T-helper 9 cell (primary cell): Measurements from ENCODE around the gene MRAS.
A peak's percentile ranks its signal among the peaks of the same experiment; 100 is the strongest.

Experiments
- DNase-seq: peaks from one replicate; pipeline ENCODE4 v3.0.0-alpha.2; 2020
- total RNA-seq, 2 donors: gene quantifications; one replicate each; lab custom pipeline; 2026; lab: John Stamatoyannopoulos, UW

Gene MRAS
- 0.07 to 0.24 reads per million in 2 donors for total RNA-seq

DNA sequence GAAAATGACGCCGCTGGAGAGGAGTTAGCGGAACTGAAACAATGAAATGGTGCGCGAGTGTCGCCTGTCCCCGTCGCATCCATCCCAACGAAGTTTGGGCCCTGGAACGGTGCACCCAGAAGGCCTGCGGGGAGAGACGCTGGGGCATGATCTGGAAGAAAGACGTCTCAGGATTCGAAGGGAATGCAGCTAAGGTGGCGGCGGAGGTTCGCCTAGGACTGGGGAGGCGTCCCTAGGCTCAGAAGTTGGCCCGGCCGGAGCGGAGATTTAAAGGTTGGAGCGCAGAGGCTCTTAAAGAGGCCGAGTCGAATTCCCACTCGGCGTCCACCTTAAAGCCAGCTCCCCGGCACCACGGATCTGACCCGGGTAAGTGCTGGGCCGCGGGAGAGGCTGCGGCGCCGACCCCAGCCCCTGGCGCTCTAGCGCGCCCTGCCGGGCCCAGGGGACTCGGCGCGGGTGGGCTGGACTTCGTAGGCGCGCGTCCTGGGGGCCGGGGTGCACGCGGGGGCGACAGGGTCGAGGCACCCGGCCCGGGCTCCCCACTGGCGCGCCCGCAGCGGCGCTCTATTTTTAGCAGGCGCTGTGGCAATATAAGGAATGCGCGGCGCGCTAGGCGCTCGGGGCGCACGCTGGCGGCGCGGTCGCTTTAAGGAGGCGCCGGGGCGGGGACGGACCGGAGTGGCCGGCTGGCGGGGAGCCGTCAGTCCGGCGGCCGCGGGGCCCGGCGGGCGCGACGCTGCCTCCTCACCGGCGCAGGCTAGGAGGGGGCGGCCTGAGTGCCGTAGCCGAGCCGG is at the start of gene MRAS:
MRAS (plus strand) TSS at position 620 of the 794 bp plus-strand sequence. CDS start 24,305 bp downstream, outside the sequence.
- no peak for DNase-seq

DNA sequence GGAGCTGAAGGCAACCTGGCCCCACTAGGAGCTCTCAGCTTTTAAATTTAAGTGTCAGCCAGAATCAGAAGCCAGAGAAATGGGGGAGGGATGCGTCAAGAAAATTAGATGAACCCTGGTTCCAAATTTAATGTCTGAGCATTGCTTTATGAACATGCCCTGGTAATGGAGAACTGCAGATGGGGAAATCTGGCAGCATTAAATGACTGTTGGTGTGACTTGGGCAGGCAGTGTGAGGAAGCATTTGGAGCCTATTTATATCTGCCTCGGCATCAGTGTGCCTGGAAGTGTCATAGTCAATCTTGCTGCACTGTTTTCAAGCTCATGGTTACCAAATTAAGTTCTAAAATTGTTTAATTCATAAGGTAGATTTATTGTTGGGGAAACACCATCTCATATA is 47.7 kb upstream of the MRAS start:
- no peak for DNase-seq

DNA sequence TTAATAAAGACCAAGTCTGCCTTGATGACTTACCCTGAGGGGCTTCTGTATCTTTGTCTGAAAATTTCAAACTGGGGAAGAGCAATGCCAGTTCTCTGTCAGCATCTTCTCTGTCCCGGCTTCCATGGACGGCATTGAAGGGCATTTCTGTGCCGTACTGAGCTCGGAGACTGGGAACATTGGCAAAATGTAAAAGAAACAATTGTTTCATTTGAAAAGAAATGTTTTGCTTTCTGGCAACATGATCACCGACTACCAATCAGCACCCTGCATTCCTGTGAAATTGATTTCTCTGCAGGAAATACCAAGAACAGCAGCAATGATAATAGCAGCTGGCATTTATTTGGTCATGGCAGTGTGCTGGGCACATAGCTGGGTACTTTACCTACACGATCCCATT is 44.9 kb upstream of the MRAS start:
- DNase-seq, result no peak

DNA sequence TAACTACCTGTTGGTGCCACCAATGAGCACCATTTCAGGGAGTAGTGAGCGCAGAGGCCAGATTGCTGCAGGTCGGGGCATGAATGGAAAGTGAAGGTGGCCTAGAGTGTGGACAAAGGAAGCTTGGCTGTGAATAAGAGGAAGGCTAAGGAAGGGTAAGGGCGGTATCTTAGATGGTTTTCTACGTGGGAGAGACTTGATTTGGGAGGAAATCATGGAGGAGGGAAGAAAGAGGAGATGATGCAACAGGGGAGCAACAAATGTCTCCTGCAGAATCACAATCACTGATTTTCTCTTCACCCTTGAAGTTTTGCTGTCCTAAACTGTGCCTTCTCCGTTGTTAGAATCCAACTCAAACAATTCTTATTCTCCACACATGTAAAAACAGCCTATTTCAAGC is 40.5 kb upstream of the MRAS start:
- no peak for DNase-seq

DNA sequence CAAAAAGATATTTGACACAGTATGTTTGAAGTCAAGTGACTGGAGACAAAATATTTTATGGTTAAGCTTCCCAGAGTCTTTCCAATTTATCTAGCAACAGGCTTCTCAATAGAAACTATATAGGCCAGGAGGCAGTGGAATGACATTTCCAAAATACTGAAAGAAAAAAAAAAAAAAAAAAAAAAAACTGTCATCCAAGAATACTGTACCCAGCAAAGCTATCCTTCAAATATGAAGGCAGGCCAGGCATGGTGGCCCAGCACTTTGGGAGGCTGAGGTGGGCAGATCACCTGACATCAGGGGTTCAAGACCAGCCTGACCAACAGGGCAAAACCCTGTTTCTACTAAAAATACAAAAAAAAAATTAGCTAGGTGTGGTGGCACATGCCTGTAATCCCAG is 39.6 kb upstream of the MRAS start:
- no peak for DNase-seq

DNA sequence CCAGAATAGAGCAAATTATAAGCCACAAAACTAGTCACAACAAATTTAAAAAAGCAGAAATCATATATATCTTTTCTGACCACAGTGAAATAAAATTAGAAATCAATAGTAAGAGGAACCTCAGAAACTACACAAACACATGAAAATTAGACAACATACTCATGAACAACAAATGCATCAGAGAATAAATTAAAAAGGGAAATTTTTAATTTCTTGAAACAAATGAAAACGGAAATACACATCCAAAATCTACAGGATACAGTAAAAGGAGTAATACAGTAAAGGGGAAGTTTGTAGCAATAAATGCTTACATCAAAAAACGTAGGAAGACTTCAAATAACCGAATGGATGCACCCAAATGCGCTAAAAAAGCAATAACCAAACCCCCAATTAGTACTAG is 37.9 kb upstream of the MRAS start:
- no peak for DNase-seq

DNA sequence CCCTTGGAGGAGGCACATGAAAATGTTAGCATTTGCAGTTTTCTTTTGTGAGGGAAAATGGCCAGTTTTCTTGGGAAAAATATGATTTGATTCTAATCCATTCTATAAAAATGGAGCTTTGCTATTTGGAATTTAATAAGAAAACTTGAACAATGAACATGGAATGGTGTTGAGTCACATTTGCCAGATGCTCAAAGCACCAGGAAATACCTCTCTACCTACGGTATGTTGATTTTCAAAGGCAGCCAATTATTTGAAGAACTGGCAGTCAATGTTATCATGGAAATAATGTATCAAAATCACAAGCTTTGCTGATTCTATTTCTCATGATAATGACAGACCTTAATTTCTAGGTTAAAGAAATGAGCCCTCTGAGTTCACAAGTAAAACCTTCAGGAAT is 33.6 kb upstream of the MRAS start:
- DNase-seq, result no peak

DNA sequence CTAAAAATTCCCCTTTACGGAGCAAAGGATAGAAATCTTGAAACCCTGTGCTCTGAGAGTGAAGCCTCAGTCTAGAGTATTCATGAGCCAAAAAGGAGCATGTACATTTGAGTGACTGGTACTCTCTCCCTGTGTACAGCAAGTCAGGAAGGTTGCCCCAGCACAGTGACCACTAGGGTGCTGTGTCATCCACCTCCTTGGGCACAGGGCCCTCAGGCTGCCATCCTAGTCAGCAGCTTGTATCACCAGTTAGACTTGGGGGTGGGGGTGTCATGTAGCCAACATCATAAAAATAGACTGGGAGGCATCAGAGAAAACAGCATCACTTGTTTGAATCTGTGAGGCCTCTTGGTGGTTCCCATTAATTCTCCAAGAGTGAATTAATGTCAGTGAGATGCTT is 30.7 kb upstream of the MRAS start:
- DNase-seq, result no peak

DNA sequence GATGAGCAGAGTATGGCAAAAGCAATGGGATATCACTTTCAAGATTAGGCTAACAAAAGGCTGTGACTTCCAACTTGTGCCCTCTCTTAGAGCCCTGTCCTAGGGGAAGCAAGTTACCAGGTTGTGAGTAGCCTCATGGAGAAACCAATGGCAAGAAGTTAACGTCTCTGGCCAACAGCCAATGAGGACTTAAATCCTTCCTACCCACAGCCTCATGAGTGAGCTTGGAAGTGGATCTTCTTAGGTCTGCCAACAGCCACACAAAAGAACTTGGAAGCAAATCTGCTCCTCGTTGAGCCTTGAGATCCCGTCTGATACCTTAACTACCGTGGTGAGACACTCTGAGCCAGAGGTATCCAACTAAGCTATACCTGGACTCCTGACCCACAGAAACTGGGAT is 24.4 kb upstream of the MRAS start:
- DNase-seq, result no peak

DNA sequence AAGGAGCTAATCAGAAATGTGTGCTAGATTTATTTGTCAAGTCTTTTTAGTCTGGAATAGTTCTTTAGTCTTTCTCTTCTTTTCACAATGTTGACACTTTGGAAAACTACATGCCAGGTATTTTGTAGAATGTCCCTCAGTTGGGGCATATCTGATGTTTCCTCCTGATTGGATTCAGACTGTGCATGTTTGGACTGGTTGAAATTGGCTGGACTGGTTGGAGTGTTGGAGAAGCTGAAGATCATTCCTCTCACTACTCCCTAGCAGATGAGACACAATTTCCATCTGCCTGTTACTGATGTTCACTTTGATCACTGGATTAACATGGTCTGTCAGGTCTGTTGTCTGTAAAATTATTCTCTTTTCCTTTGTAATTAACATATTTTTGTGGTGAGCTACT is 22.4 kb upstream of the MRAS start:
- no peak for DNase-seq

DNA sequence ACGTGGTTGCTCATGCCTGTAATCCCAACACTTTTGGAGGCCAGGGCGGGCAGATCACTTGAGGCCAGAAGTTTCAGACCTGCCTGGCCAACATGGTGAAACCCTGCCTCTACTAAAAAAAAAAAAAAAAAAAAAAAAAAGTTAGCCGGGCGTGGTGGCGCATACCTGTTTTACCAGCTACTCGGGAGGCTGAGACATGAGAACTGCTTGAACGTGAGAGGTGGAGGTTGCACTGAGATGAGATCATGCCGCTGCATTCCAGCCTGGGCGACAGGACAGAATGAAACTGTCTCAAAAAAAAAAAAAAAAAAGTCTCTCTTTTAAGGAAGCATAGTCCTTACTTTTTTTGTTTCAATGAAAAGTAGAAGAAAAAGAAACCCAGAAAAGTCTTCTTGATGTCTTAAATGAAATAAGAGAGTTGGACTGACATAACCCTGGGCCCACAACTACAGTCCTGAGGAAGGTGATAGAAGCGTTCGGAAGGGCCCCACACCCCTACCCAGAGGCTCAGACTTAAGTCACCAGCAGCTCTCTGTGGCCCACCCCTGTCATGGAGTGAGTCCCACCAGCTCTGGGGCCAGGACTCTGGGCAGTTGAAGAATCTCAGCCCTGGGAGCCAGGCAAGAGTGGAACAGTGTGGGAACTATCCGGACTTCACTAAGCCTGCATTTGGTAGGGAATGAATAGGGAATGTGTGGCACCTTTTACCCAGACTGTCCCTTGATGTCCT is 21.3 kb upstream of the MRAS start:
- DNase-seq, result no peak

DNA sequence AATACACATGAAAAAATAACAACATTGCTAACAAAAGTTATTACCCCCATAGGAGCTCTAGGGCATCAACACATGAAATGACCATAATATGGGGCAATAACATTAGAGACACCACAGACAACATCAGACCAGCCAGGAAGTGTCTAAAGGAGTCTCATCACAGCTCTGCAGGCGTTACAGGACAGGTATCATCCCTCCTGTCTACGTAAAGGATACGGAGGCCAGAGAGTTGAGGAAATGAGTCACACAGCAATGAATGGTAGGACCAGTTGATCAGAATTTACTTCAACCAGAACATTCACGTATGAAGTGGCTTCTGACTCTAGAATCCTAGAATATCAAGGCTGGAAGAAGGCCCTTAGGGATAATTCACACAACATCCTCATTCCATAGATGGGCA is 20.5 kb upstream of the MRAS start:
- no peak for DNase-seq

DNA sequence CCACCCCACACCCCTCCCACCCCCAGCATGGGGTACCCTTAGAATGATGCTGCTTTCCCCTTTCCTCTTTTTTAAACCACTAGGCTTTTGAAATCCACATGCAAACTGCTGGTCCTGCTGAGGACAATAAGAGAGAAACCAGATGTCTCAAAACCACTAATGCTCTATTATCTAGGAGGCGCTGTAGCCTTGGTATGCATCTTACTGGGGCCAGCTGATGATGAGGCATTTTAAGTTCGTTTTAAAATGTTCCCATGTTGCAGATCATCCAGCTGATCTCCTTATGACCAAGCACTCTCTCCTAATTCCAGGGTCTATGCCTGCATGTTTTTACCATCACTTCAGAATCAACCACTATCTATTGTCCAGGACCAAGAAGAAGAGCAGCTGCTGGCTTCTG is 20.0 kb upstream of the MRAS start:
- no peak for DNase-seq

DNA sequence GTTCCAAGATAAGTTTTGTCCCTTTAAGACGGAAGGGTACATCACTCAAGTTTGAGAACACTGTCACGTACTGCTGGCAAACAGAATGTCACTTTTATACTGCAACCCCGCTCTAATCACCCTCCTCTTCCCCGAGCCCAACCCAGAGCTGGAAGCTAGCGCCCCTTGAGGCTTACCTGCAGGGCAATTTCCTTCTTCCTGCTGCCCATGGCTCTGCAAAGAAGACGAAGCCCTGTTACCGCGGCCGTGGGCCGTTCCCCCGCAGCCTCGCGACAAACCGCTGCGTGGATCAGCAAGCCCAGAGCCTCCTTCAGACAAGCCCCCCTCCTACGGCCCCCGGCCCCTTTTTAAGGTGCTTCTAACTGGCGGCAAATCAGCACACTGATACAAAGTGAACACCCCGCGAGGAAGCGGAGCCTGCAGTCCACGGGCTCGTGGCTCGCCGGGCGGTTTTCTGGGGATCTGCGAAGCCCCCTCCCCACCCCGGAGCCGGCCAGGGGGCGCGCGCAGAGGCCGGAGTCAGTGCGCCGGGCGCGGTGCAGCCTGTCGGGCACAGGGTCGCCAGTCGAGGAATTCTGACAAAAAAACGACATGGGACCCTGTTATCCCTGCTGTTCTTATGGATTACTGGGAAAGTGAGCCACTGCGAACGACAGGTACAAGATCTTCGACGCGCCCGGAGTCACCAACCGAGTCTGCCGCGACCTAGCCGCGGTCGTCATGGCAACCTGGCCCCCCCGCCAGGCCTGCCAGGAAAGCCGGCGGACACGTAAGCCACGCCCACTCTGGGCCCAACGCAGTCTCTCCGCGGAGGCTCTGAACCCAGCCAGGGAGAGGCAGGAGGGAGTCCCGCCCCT is 19.0 kb upstream of the MRAS start, which contains the start of gene NME9:
NME9 (minus strand) TSS at position 725 of the 857 bp plus-strand sequence; CDS start at position 209, 516 bp downstream.
- DNase-seq, result peak; percentile 89

DNA sequence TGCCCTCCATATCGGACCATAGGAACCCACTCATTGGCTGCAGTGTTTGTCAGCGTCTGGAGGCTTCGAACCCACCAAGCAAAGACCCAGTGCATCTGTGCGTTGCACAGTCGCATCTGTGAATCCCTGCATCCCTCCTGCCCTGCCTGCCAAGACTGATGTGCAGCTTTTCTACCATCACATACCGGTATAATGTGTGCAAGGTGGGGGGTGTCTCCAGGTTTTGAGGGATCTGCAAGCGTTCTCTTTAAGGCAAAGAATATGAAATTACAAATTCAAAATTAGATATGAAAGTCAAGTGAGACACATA is 18.4 kb upstream of the MRAS start:
- no peak for DNase-seq

DNA sequence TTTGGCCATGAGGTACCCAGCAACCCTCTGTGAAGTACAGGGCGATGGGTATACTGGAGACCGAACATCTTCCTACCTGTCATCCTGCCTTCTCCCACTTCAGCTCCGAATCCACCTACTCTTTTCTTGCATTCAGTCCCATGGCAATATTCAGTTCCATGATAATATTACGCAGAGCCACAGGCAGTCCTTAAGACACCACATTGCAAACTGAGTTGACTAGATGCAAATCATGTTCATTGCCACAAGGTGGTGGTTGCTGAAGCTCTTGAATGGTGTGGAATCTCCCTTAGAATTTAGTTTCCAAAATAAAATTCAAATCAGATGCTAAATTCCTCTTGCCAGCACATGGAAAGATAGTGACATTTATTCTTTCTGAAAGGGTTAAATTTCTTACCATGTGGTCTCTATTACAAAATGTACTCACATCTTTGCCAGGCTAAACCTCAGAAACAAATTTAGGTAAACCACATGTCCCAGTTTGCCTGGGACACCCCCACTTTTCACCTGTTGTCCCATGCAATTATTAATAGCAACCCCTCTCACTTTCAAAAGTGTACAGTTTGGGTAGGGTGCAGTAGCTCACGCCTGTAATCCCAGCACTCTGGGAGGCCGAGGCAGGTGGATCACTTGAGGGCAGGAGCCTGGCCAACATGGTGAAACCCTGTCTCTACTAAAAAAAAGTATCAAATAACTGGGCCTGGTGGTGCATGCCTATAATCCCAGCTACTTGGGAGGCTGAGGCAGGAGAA is 17.1 kb upstream of the MRAS start:
- no peak for DNase-seq

DNA sequence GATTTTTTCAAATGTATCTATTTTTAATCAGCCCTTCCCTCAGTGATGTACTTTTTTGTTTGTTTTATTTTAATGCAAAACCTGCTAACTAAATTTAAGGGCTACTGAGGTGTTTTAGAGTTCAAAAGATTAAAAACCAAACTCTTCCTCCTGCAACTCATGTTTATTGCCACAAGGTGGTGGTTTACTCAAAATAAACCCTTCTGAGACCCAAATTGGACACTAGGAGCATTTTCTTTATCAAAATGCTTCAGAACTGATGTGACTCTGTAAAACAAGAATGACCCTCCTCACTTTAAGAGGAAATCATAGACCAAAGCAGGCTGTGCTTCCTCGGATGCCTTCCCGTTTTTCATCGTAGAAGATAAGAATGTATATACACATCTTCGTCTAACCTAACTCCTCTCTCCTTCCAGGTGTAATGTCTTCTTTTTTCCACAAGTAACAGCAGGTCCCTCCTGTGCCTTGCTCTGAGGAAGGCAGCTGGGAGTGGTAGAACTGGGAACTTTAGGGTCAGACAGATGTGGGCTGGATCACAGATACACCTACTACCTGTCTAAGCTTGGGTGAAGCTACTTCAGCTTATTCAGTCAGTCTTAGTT is 15.8 kb upstream of the MRAS start:
- DNase-seq, result no peak

DNA sequence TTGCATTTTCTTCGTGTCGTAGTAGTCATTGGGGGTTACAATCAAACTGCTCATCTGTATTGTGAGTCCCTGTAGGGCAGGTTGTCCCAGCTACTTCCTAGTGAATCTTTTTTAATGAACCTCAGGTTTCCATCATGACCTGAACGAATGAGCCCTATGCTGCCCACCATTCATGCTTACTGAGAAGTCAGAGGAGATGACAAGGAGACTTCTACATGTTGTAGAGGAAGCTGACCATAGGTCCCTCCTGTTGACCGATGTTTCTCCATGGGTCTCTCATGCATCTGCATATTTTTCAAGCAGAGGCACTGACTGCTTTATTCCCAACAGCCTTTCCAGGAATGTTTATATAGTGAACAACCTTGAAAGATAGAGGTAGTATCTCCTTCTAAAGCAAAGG is 13.8 kb upstream of the MRAS start:
- DNase-seq, result no peak

DNA sequence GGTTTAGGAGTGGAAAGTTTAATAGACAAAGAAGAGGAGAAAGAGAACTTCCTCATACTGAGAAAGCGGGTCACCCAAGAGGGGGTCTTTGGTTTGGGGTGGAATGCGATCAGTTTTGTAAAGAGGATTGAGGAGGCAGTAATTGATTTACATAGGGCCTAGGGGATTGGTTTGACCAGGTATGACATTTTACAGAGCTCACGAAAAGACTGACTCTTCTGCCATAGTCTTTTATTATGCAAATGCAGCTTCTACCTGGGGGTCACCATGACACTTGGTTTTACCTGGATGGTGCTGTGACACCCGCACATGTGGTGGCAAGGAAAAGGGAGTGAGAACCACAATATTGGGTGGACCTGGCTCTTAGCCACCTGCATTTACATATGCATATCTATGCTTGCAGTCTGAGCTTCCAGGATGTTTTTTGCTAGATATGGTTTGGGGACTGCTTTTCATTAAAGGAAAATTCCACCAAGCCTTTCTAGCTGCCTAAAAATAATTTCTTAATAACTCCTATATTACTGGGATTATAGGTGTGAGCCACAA is 11.9 kb upstream of the MRAS start:
- no peak for DNase-seq

DNA sequence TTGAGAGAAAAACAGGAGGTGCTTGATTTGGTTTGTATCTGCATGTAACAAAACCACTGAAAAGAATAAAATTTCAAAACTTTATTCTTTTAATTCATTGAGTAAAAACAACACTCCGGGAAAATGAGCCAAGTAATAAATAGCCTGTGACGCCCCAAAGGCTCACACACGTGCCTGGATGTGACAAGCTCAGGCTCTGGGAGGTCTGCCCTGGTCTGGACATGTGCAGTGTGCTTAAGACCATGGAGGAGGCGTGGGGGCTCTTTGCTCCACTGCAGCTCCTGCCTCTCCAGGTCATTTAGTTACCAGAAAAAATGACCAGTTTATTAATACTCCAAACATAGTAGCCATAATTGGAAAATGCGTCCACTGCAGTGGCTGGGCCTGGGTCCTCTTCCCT is 10.1 kb upstream of the MRAS start:
- DNase-seq, result no peak

DNA sequence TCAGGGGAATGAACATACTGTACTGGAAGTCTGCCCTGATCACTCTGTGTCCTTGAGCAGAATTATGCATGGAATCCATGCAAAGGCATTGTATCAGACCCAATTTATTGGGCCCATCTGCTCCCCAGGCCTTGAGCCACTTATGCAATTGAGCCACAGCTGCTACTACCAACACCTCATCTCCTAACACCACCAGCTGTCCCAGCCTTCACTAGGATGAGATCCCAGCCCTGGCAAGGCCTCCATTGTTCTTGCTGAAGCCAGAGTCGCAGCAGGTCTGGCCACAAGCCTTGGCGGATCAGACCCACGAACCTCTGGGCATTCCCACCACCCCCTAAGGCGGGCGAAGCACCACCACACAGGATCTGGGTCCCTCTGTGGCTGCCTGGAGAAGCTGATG is 9.6 kb upstream of the MRAS start:
- DNase-seq, result no peak

DNA sequence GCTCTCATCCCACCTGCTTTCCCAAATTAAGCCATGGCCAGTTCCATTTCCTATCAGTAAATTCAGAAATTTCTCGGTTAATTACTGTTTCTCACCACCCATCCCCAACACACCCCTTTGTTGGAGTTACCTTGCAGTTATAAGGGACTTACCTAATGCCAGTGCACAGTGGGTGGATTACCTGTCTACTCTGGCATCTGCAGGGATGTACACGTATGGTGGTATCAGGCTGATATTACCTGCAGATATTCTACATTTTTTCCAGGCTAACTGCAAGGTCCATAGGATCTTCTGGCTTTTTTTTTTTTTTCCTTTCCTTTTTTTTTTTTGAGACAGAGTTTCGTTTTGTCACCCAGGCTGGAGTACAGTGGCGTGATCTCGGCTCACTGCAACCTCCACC is 7.9 kb upstream of the MRAS start:
- DNase-seq, result no peak
